C4-2B (cell line): Measurements from ENCODE around the gene KRT34.

Experiments
- CTCF ChIP-seq: fragments of 450-650 bp; conservative IDR thresholded peaks from 2 replicates; pipeline ENCODE4 v1.5.1; 2017; ENCODE audit warnings: mild to moderate bottlenecking
- ZFX ChIP-seq: fragments of 450-650 bp; IDR thresholded peaks from 2 replicates; pipeline ENCODE4 v1.6.1; 2017

- TF ChIP-seq CTCF (no peak), ZFX (no peak)
Measured at GRCh38 chr17:41413353-41413957, 31.3 kb upstream of the KRT34 start.
